ENCODE results near the gene NRN1L.
A peak's percentile ranks its signal among the peaks of the same experiment; 100 is the strongest.

Gene NRN1L

DNA sequence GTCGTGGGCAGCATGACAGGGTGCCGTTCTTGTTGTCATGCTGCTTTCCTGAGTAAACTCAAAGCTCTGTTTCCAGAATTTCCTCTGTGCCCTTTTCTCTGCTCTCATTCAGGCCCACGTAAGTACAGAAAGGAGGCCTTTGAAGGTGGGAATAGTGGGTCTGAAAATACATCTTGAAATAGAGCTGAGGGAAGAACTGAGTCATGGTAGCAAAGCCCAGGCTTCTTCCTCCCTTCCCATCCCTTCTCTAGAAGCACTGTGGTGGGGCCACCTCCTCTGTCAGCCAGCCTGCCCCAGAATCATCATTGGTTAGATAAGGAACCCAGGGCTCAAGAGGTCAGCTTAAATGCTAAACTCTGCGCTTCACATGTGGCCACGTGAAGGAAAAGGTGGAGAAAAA is 37.5 kb downstream of the NRN1L start:
- no peak for DNase-seq

DNA sequence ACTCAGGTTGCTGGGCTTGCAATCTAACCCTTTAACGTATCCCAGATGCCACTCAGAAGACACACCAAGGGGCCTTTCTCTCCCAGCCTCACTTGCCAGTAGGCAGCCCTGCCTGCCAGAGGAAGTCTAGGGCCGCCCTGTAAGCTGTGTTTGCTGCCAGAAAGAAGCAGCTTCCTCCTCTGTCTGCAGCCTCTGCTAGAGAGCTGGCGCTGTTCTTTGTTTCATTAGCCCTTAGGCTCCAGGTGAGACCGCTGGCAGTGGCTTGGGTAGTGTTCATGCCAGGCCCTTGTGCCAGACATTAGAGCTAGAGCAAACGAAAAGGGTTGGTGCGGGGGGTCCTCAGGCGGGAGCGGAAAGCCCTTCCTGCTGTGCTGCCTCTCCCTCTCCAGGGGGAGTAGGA is 38.1 kb downstream of the NRN1L start:
- DNase-seq: peak; percentile 76

DNA sequence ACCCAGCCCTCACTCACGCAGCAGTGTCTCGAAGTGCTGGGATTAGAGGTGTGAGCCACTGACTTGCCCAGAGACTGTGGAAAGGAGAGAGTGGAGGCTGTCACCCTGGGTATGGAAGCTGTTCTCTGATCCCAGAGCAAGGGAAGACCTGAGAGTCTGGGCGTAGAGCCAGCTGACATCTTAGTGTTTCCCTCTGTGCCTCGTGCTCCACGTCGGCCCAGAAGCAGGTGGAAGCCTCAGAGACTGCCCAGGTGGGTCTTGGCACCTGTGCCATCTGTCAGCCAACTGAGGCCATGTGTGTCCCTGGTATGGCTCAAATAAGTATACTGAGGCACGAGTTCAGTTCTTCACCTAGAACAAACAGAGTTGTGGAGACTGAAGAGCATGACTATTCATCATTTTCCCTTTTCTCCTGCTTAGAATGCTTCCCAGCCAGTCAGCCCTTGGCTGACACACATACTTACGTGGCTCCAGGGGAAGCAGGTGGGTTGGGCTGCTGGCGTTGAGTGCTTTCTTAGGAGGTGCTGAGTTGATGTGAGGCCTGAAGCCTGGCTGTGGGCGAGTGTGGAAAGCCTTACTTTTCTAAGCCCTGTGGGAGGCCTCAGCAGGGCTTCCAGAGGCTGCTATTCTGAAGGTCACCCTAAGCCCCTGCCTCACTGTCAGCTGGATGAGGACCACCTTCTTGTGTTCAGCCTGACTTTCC is 38.9 kb downstream of the NRN1L start:
- DNase-seq: peak; percentile 78

DNA sequence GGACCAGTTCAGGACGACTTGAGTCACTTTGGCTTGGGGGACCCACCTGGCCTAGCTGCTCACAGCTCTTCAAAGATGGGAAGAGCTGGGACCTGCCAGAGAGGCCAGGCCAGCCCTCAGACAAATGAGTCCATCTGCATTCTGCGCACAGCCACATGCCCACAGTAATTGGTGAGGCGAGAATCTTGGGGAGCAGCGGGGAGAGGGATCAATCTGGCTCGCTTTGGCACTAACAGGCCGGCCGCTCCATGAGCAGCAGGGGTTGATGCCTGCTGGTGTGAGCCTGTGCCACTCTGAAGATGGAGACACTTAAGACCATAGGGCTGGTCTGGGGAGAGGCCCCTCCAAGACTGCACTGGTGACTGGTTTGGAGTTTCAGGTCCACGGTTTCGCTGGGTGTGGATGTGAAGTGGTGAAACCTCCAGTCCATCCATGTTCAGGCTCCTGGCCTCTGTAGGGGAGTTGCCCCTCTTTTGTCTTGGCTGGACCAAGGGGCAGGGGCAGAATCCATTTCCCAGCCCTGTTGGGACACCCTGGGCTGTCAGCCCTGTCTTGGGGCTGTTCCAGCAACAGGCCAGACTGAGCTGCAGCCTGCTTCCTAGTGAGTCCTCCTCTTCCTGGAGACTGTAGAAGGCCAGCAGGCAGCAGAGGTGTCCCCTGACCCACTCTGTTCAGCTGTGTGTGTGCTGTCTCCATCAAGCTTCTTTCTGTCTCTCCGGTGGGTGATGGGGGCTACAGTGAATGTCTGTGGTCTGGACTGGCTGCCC is 39.6 kb downstream of the NRN1L start:
- DNase-seq: no peak

DNA sequence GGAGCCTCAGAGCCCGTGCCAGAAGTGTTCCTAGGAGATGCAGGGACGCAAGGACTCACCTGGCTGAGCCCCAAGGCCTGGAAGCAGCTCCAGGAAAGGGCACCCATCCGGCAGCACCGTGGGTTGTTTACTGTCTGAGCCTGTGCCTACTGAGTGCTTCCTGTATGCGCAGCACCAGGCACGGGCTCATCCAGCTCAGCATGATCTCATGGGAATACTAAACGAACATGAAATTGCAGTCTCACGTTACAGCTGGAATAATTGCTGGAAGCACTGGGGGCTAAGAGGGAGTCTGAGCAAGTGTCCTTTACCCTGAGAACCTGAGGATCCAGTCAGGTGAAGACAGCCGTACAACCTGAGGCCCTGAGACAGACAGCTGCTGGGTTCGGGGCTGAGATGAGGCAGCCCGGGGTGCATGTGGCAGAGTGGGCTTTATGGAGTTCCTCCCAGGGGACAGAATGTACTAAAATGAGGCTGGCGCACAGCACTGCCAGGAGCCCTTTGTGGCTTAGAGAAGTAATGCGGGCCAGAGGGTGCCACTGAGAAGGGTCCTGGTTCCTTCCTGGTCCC is 41.6 kb downstream of the NRN1L start:
- peak; percentile 65 for DNase-seq

DNA sequence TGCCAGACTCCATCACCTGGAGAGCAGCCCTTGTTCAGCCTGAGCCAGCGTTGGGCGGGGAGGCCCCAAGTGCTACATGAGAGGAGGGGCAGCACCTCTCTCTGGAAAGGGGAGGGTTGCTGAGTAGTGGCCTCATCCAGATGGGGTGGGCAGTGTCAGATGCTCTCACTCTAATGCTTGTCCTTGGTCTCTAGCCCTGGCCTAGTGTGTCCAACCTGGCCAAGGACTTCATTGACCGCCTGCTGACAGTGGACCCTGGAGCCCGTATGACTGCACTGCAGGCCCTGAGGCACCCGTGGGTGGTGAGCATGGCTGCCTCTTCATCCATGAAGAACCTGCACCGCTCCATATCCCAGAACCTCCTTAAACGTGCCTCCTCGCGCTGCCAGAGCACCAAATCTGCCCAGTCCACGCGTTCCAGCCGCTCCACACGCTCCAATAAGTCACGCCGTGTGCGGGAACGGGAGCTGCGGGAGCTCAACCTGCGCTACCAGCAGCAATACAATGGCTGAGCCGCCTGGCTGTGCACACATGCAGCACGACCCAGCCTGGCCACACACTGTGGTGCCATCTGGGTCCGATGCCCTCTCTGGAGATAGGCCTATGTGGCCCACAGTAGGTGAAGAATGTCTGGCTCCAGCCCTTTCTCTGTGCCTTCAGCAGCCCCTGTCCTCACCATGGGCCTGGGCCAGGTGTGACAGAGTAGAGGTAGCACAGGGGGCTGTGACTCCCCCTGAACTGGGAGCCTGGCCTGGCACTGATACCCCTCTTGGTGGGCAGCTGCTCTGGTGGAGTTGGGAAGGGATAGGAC is 42.7 kb downstream of the NRN1L start:
- DNase-seq: no peak

DNA sequence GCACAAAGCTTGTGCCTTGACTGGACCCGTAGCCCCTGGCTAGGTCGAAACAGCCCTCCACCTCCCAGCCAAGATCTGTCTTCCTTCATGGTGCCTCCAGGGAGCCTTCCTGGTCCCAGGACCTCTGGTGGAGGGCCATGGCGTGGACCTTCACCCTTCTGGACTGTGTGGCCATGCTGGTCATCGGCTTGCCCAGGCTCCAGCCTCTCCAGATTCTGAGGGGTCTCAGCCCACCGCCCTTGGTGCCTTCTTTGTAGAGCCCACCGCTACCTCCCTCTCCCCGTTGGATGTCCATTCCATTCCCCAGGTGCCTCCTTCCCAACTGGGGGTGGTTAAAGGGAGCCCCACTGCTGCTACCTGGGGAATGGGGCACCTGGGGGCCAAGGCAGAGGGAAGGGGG is 43.5 kb downstream of the NRN1L start:
- no peak for DNase-seq

DNA sequence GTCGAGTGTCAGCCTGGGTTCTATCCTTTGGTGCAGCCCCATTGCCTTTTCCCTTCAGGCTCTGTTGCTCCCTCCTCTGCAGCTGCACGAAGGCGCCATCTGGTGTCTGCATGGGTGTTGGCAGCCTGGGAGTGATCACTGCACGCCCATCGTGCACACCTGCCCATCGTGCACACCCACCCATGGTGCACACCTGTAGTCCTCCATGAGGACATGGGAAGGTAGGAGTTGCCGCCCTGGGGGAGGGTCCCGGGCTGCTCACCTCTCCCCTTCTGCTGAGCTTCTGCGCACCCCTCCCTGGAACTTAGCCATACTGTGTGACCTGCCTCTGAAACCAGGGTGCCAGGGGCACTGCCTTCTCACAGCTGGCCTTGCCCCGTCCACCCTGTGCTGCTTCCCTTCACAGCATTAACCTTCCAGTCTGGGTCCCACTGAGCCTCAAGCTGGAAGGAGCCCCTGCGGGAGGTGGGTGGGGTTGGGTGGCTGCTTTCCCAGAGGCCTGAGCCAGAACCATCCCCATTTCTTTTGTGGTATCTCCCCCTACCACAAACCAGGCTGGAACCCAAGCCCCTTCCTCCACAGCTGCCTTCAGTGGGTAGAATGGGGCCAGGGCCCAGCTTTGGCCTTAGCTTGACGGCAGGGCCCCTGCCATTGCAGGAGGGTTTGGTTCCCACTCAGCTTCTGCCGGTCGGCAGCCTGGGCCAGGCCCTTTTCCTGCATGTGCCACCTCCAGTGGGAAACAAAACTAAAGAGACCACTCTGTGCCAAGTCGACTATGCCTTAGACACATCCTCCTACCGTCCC is 44.1 kb downstream of the NRN1L start:
- DNase-seq: peak; percentile 46

DNA sequence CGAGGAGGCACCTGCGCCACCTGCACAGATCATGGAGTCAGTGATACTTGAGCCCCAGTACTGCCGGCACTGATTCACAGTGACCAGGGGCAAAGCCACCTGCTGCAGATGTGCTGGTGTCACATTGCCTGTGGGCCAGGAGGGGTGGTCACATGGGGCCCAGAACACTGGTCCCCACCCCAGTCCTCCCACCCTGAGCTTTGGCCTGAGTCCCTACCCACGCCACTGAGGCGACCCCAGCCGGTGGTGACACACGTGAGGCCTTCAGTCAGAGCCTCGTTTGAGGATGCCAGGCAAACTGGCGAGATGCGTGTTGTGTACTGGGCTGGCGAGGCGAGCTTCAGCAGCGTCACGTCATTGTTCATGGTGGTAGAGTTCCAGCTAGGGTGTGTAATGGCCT is 45.5 kb downstream of the NRN1L start:
- DNase-seq: no peak

DNA sequence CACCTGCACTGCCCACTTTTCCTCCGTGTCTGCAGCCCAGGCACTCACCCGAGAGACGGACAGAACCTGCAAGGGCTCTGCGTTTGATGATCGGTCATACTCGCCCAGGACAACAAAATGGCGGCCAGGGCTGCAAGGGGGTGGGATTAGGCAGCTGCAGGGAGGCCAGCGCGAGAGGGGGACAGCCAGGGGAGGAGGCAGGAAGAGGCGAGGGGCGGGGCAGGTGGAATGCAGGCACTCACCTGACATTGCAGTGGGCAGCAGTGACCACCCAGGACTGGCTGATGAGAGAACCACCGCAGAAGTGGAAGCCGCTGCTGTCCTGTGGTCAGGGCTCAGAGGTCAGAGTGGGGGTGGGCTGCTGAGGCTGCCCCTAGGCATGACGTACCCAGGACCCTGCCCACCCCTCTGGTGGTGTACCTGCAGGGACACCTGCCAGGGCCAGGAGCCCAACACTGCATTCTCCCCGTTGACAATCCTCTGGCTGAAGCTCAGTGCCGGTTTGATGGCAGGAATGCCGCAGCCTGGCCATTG is 46.1 kb downstream of the NRN1L start:
- no peak for DNase-seq

DNA sequence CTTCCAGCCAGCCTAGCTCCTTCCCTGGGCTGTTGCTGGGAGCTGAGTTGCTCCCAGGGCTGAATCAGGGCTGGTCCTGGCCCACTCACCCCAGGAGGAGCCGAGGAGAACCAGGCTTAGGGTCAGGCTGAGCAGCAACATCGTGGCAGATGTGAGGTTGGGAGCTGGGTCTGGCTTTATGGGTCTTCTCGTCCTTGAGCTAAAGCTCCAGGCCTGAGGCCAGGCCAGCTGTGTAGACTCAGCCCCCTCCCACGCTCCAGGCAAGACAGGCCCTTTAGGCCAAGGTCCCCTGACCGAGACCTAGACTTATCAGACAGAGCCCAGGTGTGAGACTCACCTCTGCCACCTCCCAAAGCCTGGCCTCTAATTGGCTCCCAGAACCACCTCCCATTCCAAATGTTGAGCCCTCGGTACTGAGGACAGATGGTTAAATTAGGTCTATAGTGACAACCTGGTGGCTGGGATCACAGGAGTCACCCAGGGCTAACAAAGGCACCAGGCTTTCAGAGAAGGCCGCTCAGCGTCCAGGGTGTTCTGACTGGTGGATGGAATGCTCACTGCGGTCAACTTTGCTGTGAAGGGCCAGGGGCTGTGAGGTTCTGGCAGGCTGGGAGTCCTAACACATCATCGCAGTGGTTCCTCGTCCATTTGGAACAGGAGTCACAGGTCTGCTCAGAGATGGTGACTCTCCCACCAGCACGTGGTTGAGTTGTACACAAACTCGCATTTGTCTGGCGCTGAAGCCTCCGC is 47.2 kb downstream of the NRN1L start, which contains the start of gene CTRL:
Gene CTRL (minus strand): TSS at position 151 of the 750 bp plus-strand sequence. CDS start 10 bp downstream, at position 141.
- no peak for DNase-seq

DNA sequence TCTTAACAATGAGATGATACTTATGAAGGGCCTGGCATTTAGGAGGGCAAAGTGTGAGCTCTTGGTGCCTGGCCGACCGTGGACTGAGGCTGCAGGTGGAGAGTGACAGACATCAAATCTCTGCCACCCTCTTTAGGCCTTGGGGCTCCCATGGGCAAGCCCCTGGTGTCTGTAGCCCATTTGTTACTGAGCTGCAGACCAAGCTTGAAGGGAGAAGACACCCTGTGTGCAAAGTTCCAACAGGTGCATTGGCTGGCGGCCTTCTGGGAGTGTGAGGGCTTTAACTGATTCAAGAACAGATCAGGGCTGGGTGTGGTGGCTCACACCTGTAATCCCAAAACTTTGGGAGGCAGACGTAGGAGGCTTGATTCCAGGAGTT is 47.8 kb downstream of the NRN1L start:
- DNase-seq: no peak

DNA sequence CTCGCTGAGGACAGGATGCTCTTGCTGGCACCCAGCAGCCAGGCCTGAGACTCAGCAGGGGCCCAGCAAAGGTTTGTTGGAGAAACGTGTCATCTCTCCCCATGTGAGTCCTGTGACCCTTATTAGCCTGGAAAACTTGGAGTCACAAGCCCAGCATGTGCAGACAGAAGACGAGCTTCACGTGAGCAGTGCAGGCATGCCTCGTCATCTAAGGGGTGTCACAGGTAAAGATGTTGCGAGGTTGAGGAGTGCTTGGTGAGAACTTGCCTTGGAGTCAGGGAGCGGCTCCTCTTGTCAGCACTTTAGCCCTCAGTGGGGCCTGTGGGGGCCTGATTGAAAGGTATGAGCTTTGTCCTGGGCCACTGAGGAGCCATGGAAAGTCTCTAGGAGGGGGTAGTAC is 49.1 kb downstream of the NRN1L start:
- DNase-seq: no peak

DNA sequence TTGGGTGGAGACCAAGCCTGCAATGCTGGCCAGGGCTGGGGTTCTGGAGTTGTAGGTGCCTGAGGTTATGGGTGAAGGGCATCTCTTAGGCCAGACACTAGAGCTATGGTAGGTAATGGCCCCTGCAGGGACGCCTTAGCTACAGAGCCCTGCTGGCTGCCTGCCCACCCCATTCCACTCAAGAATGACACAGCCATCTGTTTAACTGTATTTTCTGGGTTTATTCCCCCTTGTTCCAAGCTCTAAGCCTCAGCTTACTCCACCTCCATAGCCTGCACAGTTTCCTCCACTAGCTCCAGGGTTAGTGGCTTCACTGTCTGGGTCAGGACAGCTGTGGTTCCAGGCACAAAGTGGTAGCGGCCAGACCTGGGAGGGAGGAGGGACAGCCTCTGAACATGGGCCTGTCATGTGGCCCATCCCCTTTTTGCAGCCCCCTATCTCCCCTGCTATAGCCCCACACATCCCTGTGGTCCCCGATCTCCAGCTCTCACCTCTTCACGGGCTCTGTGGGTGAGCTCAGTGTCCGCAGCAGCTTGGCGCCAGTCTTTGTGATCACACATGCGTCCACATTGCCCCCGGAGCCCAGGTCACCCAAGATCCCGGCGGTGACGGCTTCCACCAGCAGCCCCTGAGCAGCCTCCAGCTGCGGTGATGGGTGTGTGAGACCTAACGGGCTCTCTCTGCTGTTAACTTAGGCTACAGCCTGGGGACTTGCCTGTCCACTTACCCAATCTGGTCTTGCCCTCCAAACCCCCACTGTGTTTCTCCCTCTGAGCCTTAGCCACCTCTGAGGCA is 49.8 kb downstream of the NRN1L start:
- no peak for DNase-seq

DNA sequence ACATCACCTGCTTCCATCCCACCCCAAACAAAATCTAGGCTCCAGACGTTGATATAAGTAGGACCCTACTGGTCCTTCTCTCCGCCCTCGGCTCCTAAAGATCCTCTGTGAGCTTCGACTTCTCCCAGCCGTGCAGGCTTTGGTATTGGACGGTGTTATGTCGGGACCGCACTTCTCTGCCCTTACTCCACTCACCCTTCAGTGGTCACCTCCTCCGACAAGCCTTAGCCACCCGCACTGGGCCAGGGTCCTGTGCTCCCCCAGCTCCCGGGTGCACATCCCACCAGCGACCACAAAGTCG is 50.4 kb downstream of the NRN1L start:
- DNase-seq: no peak

DNA sequence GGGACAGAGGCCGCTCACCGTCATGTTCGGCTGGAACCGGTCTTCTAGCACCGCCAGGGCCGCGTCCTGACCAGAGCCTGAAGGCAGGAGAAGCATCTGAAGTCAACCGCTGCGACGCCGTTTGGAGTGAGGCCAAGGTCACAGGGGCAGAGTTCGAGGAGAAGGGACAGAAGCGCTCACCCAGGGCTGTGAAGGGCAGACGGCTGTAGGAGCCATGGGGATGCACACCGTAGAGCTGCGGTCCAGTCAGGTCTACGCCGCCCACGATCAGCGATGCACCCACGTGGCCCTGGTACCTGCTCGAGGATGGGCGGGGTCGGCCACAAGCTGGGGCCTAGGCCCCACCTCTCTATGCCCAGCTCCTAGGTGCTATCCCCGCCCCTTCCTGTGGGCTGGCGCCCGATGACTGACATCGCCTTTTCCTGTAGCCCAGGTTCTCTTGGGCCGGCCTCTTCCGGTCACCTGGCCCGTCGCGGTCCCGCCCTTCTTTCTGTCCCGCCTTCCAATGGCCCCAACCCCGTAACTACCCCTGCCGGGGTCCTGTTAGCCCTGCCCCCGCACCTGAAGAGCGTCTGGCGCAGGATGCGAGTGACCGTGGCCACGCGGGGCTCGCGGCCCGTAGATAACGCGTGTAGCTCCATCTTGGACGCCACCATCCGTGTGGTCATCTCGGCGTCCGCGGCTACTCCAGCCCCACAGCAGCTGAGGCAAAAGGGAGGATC is 50.9 kb downstream of the NRN1L start:
- DNase-seq: peak; percentile 88

Data from DMS79 treated with DMSO at 0.1 percent for 48 hours (cell line).